AG04450 (cell line): Measurements from ENCODE around the gene BOK. TPM values are rescaled to one million over a fixed set of nuclear protein-coding genes. Genes with fewer than 3 reads are reported as not detected.

Experiments used
- CTCF ChIA-PET: fragments of 300-600, 350-600 bp; formaldehyde crosslinking; extraction: SDS; loops from one replicate; lab custom pipeline; 2022; ENCODE audit warnings: antibody characterized with exemption, inconsistent platforms; lab: Charles Lee
- POLR2A ChIA-PET: fragments of 350-600 bp; formaldehyde crosslinking; extraction: SDS; loops from one replicate; lab custom pipeline; 2021; ENCODE audit warnings: antibody characterized with exemption, inconsistent platforms; lab: Yijun Ruan, JAX
- DNase-seq: peaks from one replicate; pipeline ENCODE4 v3.0.0-alpha.2; 2011; ENCODE audit warnings: low read depth, low spot score
- H3K27ac ChIP-seq: one replicate; pipeline ENCODE4 v1.5.1; 2012; ENCODE audit warnings: low read depth, low read length, control low read depth
- H3K27me3 ChIP-seq: one replicate; pipeline ENCODE4 v1.6.0; 2012; ENCODE audit warnings: low read length; ENCODE audit not compliant: control insufficient read depth, insufficient read depth
- H3K4me3 ChIP-seq: 2 replicates; pipeline ENCODE4 v1.5.1; 2011; ENCODE audit warnings: mild to moderate bottlenecking, low read depth, low read length, control low read depth
- H3K9me3 ChIP-seq: 2 replicates; pipeline ENCODE4 v1.5.1; 2012; ENCODE audit warnings: low read length; ENCODE audit not compliant: control insufficient read depth, insufficient read depth
- CTCF ChIP-seq: IDR thresholded peaks from 2 replicates; pipeline ENCODE4 v1.5.1; 2011; ENCODE audit warnings: low read depth, low read length, control low read depth, inconsistent platforms
- polyA plus RNA-seq: library from polyadenylated mRNA; depleted of rRNA; stranded (reverse); fragments of >200 nt; gene quantifications from 2 replicates; pipeline ENCODE4 v1.2.3, GENCODE V29; 2011

BOK gene
- polyA plus RNA-seq, 1 experiment: 18.6 TPM

GRCh38 chr2:241615522-241616052, 57.0 kb downstream of the BOK start:
- no peak overlapping the region for H3K4me3 ChIP-seq
- POLR2A ChIA-PET: no interaction called here

GRCh38 chr2:241616168-241617125, 57.9 kb downstream of the BOK start:
- H3K27ac ChIP-seq: no peak overlapping the region
- TF ChIP-seq CTCF: no peak
- no peak for DNase-seq
- H3K4me3 ChIP-seq: no peak overlapping the region
- CTCF ChIA-PET: no interaction called here
- POLR2A ChIA-PET: no interaction called here
- H3K9me3 ChIP-seq: peaks cover 4% of the 10 kb centered on the region; the same call in 1 of the 2 replicates
- H3K27me3 ChIP-seq: no peaks in the 10 kb centered on the region

More at GRCh38 chr2:241615522-241616052, 57.0 kb downstream of the BOK start:
- TF ChIP-seq CTCF: no peak
- peaks cover 4% of the 10 kb centered on the region; the same call in 1 of the 2 replicates for H3K9me3 ChIP-seq
- CTCF ChIA-PET: interaction anchor here (0.6 kb wide), 1 partner anchor 24 kb away, joined by 3 read pairs; no protein-coding TSS in a partner anchor
- DNase-seq: no peak
- no peaks in the 10 kb centered on the region for H3K27me3 ChIP-seq
- no peak overlapping the region for H3K27ac ChIP-seq

GRCh38 chr2:241617431-241618154, 59.0 kb downstream of the BOK start:
- H3K9me3 ChIP-seq: peaks cover 7% of the 10 kb centered on the region
- ChIA-PET POLR2A (no interaction called here), CTCF (no interaction called here)
- no peak for TF ChIP-seq CTCF
- no peaks in the 10 kb centered on the region for H3K27me3 ChIP-seq
- H3K27ac ChIP-seq: no peak overlapping the region
- no peak for DNase-seq
- no peak overlapping the region for H3K4me3 ChIP-seq

GRCh38 chr2:241618296-241618805, 59.8 kb downstream of the BOK start:
- Histone ChIP-seq H3K4me3 (no peak overlapping the region), H3K27ac (no peak overlapping the region), H3K9me3 (peaks cover 7% of the 10 kb centered on the region), H3K27me3 (no peaks in the 10 kb centered on the region)
- DNase-seq: no peak
- ChIA-PET CTCF (no interaction called here), POLR2A (no interaction called here)
- TF ChIP-seq CTCF: no peak
